ENCODE data around the gene NIPAL1.
"Not testable (repeated sequence)": the region's sequence is repeated elsewhere in the genome, so short reads cannot be mapped to it uniquely, and the experiment has no call there.

Gene NIPAL1

GRCh38 chr4:48016141-48017107, at the start of gene NIPAL1, which contains the start of gene CNGA1:
Gene NIPAL1 (plus strand): TSS chr4:48016772. CDS start chr4:48016840, 68 bp downstream.
Gene CNGA1 (minus strand): TSS chr4:48016681. CDS start chr4:47952689, 63,992 bp downstream.
- in situ Hi-C loops (cut with MboI; ENCODE audit: low sequenced_read_pairs, unreplicated experiment), result no loop called here
- DNase-seq (ENCODE audit: low spot score), result peak; percentile 91
- peak; percentile 34 for TF ChIP-seq CTCF (IDR thresholded peaks at IDR 0.05; ENCODE audit: borderline replicate concordance, control extremely low read depth, extremely low read depth, insufficient read depth, missing control alignments)

GRCh38 chr4:47968847-47969246, 47.7 kb upstream of the NIPAL1 start:
- no peak for TF ChIP-seq CTCF (IDR thresholded peaks at IDR 0.05; ENCODE audit: borderline replicate concordance, control extremely low read depth, extremely low read depth, insufficient read depth, missing control alignments)
- no peak for DNase-seq (ENCODE audit: low spot score)
- in situ Hi-C loops (cut with MboI; ENCODE audit: low sequenced_read_pairs, unreplicated experiment), result no loop called here

- peak; percentile 42 for DNase-seq (ENCODE audit: low spot score)
- TF ChIP-seq CTCF (IDR thresholded peaks at IDR 0.05; ENCODE audit: borderline replicate concordance, control extremely low read depth, extremely low read depth, insufficient read depth, missing control alignments), result no peak
- in situ Hi-C loops (cut with MboI; ENCODE audit: low sequenced_read_pairs, unreplicated experiment), result no loop called here
Observed at GRCh38 chr4:47972181-47972580, 44.4 kb upstream of the NIPAL1 start.

GRCh38 chr4:47972721-47973120, 43.9 kb upstream of the NIPAL1 start:
- in situ Hi-C loops (cut with MboI; ENCODE audit: low sequenced_read_pairs, unreplicated experiment), result no loop called here
- TF ChIP-seq CTCF (IDR thresholded peaks at IDR 0.05; ENCODE audit: borderline replicate concordance, control extremely low read depth, extremely low read depth, insufficient read depth, missing control alignments), result no peak
- DNase-seq (ENCODE audit: low spot score), result no peak

GRCh38 chr4:47974566-47974965, 42.0 kb upstream of the NIPAL1 start:
- in situ Hi-C loops (cut with MboI; ENCODE audit: low sequenced_read_pairs, unreplicated experiment), result no loop called here
- no peak for TF ChIP-seq CTCF (IDR thresholded peaks at IDR 0.05; ENCODE audit: borderline replicate concordance, control extremely low read depth, extremely low read depth, insufficient read depth, missing control alignments)
- no peak for DNase-seq (ENCODE audit: low spot score)

- in situ Hi-C loops (cut with MboI; ENCODE audit: low sequenced_read_pairs, unreplicated experiment), result no loop called here
- DNase-seq (ENCODE audit: low spot score), result no peak
- no peak for TF ChIP-seq CTCF (IDR thresholded peaks at IDR 0.05; ENCODE audit: borderline replicate concordance, control extremely low read depth, extremely low read depth, insufficient read depth, missing control alignments)
Observed at GRCh38 chr4:47990145-47990544, 26.4 kb upstream of the NIPAL1 start.

GRCh38 chr4:47992475-47992874, 24.1 kb upstream of the NIPAL1 start:
- in situ Hi-C loops (cut with MboI; ENCODE audit: low sequenced_read_pairs, unreplicated experiment); DNase-seq (ENCODE audit: low spot score): not testable (repeated sequence)
